ENCODE data around the gene CRHBP.

Gene CRHBP

DNA sequence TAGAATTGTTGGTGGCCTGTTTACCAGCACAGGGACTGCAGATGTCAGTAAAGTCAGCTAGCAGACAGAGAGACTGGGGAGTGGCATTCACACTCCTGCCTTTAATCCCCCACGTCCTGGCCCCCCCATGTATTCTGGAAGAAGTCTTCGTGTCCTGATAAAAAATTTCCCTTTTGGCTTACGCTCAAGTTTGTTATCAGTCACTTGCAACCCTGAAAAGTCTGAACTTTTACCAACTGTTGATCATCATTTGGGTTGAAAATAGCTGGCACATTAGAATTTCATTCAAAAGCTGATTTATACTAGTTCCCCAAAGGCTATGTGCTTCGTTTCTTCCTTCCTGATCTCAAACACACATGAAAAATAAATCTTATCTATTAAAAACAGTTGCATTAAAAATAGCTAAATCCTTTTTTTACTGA, 5.8 kb upstream of the CRHBP start:
- Histone ChIP-seq H2AFZ (ENCODE audit: low read length) (no peak overlapping the region), H3K9me2 (replicated peaks; ENCODE audit: low read depth, low read length) (no peaks in the 10 kb centered on the region), H3K27me3 (ENCODE audit: insufficient read depth, low read length, poor library complexity, severe bottlenecking) (no peaks in the 10 kb centered on the region), H3K4me3 (ENCODE audit: low read length, poor library complexity, severe bottlenecking) (no peak overlapping the region), H3F3A (ENCODE audit: low read depth) (no peaks in the 10 kb centered on the region), H3K4me2 (ENCODE audit: low read depth, low read length, poor library complexity, severe bottlenecking) (no peak overlapping the region), H4K20me1 (ENCODE audit: insufficient read depth, low read length, poor library complexity, severe bottlenecking) (no peaks in the 10 kb centered on the region), H3K4me1 (ENCODE audit: insufficient read depth, low read length, poor library complexity, severe bottlenecking) (no peaks in the 10 kb centered on the region), H3K9me3 (ENCODE audit: insufficient read depth, low read depth, low read length) (no peaks in the 10 kb centered on the region), H3K79me2 (ENCODE audit: insufficient read depth, low read length) (no peaks in the 10 kb centered on the region), H3K36me3 (ENCODE audit: insufficient read depth, low read length) (no peaks in the 10 kb centered on the region), H3K9ac (ENCODE audit: low read depth, low read length, poor library complexity, severe bottlenecking) (no peak overlapping the region)
- no peak for TF ChIP-seq EZH2phosphoT487 (IDR thresholded peaks at IDR 0.05; ENCODE audit: borderline replicate concordance)
- TF ChIP-seq, protein P1, sequence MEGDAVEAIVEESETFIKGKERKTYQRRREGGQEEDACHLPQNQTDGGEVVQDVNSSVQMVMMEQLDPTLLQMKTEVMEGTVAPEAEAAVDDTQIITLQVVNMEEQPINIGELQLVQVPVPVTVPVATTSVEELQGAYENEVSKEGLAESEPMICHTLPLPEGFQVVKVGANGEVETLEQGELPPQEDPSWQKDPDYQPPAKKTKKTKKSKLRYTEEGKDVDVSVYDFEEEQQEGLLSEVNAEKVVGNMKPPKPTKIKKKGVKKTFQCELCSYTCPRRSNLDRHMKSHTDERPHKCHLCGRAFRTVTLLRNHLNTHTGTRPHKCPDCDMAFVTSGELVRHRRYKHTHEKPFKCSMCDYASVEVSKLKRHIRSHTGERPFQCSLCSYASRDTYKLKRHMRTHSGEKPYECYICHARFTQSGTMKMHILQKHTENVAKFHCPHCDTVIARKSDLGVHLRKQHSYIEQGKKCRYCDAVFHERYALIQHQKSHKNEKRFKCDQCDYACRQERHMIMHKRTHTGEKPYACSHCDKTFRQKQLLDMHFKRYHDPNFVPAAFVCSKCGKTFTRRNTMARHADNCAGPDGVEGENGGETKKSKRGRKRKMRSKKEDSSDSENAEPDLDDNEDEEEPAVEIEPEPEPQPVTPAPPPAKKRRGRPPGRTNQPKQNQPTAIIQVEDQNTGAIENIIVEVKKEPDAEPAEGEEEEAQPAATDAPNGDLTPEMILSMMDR (conservative IDR thresholded peaks at IDR 0.05; ENCODE audit: low read length), result no peak

DNA sequence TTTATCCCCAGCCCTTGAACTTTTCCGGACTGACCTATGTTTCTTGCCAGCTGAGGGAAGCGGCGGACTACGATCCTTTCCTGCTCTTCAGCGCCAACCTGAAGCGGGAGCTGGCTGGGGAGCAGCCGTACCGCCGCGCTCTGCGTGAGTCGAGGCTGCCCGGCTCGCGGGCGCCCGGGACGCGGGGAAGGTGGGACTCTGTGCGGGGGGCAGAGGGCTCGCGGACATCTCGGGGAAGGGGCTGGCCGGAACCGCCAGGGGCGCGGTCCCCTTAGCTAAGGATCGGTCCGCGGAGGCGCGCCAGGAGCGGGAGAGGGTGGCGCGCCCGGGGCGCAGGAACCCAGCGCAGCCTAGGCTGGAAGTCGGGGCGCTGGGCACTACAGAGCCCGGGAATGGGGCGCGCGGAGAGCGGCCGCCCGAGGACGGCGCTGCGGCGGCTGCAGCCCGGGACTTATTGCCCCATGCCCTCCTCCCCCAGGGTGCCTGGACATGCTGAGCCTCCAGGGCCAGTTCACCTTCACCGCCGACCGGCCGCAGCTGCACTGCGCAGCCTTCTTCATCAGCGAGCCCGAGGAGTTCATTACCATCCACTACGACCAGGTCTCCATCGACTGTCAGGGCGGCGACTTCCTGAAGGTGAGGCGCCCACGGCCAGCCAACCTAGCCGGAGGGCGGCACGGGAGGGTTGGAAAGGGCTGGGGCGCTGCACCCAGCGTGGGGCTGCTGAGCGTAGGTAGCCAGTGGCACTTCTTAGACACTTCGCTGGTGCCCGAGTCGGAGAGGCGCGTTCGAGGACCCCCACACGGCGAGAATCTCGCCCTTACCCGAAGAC, 922 bp downstream of the CRHBP start:
- no peaks in the 10 kb centered on the region for H3K9me3 ChIP-seq (ENCODE audit: insufficient read depth, low read depth, low read length)
- no peaks in the 10 kb centered on the region for H3K79me2 ChIP-seq (ENCODE audit: insufficient read depth, low read length)
- H3K4me2 ChIP-seq (ENCODE audit: low read depth, low read length, poor library complexity, severe bottlenecking), result no peak overlapping the region
- H3K36me3 ChIP-seq (ENCODE audit: insufficient read depth, low read length), result no peaks in the 10 kb centered on the region
- TF ChIP-seq EZH2phosphoT487 (IDR thresholded peaks at IDR 0.05; ENCODE audit: borderline replicate concordance), result no peak
- TF ChIP-seq, protein P1 (conservative IDR thresholded peaks at IDR 0.05; ENCODE audit: low read length), result no peak
- H3F3A ChIP-seq (ENCODE audit: low read depth), result no peaks in the 10 kb centered on the region
- no peak overlapping the region for H3K9ac ChIP-seq (ENCODE audit: low read depth, low read length, poor library complexity, severe bottlenecking)
- no peaks in the 10 kb centered on the region for H3K9me2 ChIP-seq (replicated peaks; ENCODE audit: low read depth, low read length)
- H4K20me1 ChIP-seq (ENCODE audit: insufficient read depth, low read length, poor library complexity, severe bottlenecking), result no peaks in the 10 kb centered on the region
- H3K4me3 ChIP-seq (ENCODE audit: low read length, poor library complexity, severe bottlenecking), result no peak overlapping the region
- H3K4me1 ChIP-seq (ENCODE audit: insufficient read depth, low read length, poor library complexity, severe bottlenecking), result peaks cover 6% of the 10 kb centered on the region
- no peaks in the 10 kb centered on the region for H3K27me3 ChIP-seq (ENCODE audit: insufficient read depth, low read length, poor library complexity, severe bottlenecking)
- H2AFZ ChIP-seq (ENCODE audit: low read length), result no peak overlapping the region

DNA sequence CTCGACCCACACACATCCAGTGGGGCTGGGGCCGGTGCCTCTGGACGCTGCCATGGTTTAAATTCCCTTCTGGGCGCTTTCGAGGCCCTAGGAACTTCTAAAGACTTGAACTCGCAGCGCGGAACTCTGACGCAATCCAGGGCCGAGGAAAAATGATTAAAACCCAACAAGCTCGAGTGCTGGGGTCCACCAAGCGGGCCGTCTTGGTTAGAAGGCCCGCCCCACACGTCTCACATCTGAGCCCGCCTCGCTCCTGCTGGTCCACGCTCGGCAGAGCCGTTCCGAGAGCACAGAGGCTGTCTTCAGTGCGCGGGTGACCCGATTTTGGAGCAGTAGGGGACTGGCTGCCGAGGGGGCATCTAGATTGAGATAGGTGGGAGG, 1.5 kb downstream of the CRHBP start:
- H3K4me2 ChIP-seq (ENCODE audit: low read depth, low read length, poor library complexity, severe bottlenecking), result no peak overlapping the region
- no peaks in the 10 kb centered on the region for H3K79me2 ChIP-seq (ENCODE audit: insufficient read depth, low read length)
- no peaks in the 10 kb centered on the region for H3K27me3 ChIP-seq (ENCODE audit: insufficient read depth, low read length, poor library complexity, severe bottlenecking)
- peaks cover 12% of the 10 kb centered on the region for H3K4me1 ChIP-seq (ENCODE audit: insufficient read depth, low read length, poor library complexity, severe bottlenecking)
- H3F3A ChIP-seq (ENCODE audit: low read depth), result no peaks in the 10 kb centered on the region
- no peaks in the 10 kb centered on the region for H3K9me2 ChIP-seq (replicated peaks; ENCODE audit: low read depth, low read length)
- no peak overlapping the region for H2AFZ ChIP-seq (ENCODE audit: low read length)
- no peaks in the 10 kb centered on the region for H4K20me1 ChIP-seq (ENCODE audit: insufficient read depth, low read length, poor library complexity, severe bottlenecking)
- no peaks in the 10 kb centered on the region for H3K36me3 ChIP-seq (ENCODE audit: insufficient read depth, low read length)
- no peak overlapping the region for H3K9ac ChIP-seq (ENCODE audit: low read depth, low read length, poor library complexity, severe bottlenecking)
- H3K4me3 ChIP-seq (ENCODE audit: low read length, poor library complexity, severe bottlenecking), result no peak overlapping the region
- no peaks in the 10 kb centered on the region for H3K9me3 ChIP-seq (ENCODE audit: insufficient read depth, low read depth, low read length)
- TF ChIP-seq EZH2phosphoT487 (IDR thresholded peaks at IDR 0.05; ENCODE audit: borderline replicate concordance), result no peak
- TF ChIP-seq, protein P1 (conservative IDR thresholded peaks at IDR 0.05; ENCODE audit: low read length), result no peak
